A673 (cell line): Measurements from ENCODE around the gene MARK1. TPM values are rescaled to one million over a fixed set of nuclear protein-coding genes. Genes with fewer than 3 reads are reported as not detected.
"Not testable (repeated sequence)": the region's sequence is repeated elsewhere in the genome, so short reads cannot be mapped to it uniquely, and the experiment has no call there.

Source experiments
- BruUV-seq: library from RNA; stranded (reverse); fragments of 400-500 nt; replicated peaks from 2 replicates; lab custom pipeline; 2021; lab: Mats Ljungman, UMichigan
- CTCF ChIA-PET: fragments of 300-600 bp; sonication (Branson Sonifier 250); formaldehyde crosslinking; loops from one replicate; lab custom pipeline; 2022; ENCODE audit warnings: antibody characterized with exemption; lab: Charles Lee
- POLR2A ChIA-PET: fragments of 300-600 bp; sonication (Branson Sonifier 250); formaldehyde crosslinking; loops from one replicate; lab custom pipeline; 2022; ENCODE audit warnings: antibody characterized with exemption; ENCODE audit not compliant: low non-redundant PET; lab: Charles Lee
- DNase-seq: peaks from one replicate; pipeline ENCODE4 v3.0.0-alpha.2; 2015; ENCODE audit warnings: low spot score
- H3K27ac ChIP-seq: fragments of 200-600 bp; sonication (generic); 2 replicates; pipeline ENCODE4 v1.5.1; 2016; ENCODE audit warnings: mixed run types, low read depth, mild to moderate bottlenecking, mixed read lengths, antibody characterized with exemption, low read length; ENCODE audit not compliant: poor library complexity, severe bottlenecking
- H3K27me3 ChIP-seq: fragments of 200-600 bp; sonication (generic); replicated peaks from 2 replicates; pipeline ENCODE4 v1.6.1; 2017; ENCODE audit warnings: mixed run types, low read depth, mild to moderate bottlenecking, mixed read lengths, antibody characterized with exemption, low read length; ENCODE audit not compliant: insufficient read depth, poor library complexity
- H3K36me3 ChIP-seq: fragments of 200-600 bp; sonication (generic); 2 replicates; pipeline ENCODE4 v1.6.1; 2016; ENCODE audit warnings: mixed run types, mild to moderate bottlenecking, mixed read lengths, antibody characterized with exemption, low read length; ENCODE audit not compliant: insufficient read depth, poor library complexity, severe bottlenecking
- H3K4me1 ChIP-seq: fragments of 200-600 bp; sonication (generic); 2 replicates; pipeline ENCODE4 v1.6.1; 2017; ENCODE audit warnings: mixed run types, mild to moderate bottlenecking, mixed read lengths, antibody characterized with exemption, low read length; ENCODE audit not compliant: insufficient read depth, poor library complexity, severe bottlenecking
- H3K4me3 ChIP-seq: fragments of 200-600 bp; sonication (generic); 2 replicates; pipeline ENCODE4 v1.5.1; 2016; ENCODE audit warnings: low read depth, mixed run types, mild to moderate bottlenecking, mixed read lengths, low read length; ENCODE audit not compliant: poor library complexity, severe bottlenecking
- H3K9me3 ChIP-seq: fragments of 200-600 bp; sonication (generic); 2 replicates; pipeline ENCODE4 v1.6.1; 2016; ENCODE audit warnings: mixed run types, low read depth, mild to moderate bottlenecking, mixed read lengths, antibody characterized with exemption, low read length; ENCODE audit not compliant: poor library complexity, severe bottlenecking
- CTCF ChIP-seq: fragments of 300-800, 200-600 bp; sonication (generic); conservative IDR thresholded peaks from 2 replicates; pipeline ENCODE4 v1.5.1; 2017; ENCODE audit warnings: low read depth, mild to moderate bottlenecking, antibody characterized with exemption, low read length, moderate library complexity, mixed read lengths
- EZH2 ChIP-seq: fragments of 200-600 bp; sonication (generic); IDR thresholded peaks from 2 replicates; pipeline ENCODE4 v1.6.1; 2017; ENCODE audit warnings: borderline replicate concordance, low read depth, mild to moderate bottlenecking, mixed read lengths, antibody characterized with exemption, low read length; ENCODE audit not compliant: poor library complexity, severe bottlenecking
- intact Hi-C: fragments of 100-400 bp; cut with micrococcal nuclease; formaldehyde crosslinking; loops from one replicate; pipeline ENCODE4 v1.10.0; 2022; ENCODE audit not compliant: unreplicated experiment
- total RNA-seq: library from RNA; stranded (reverse); gene quantifications from 2 replicates; pipeline ENCODE4 v1.2.3, GENCODE V29; 2021

The MARK1 gene
- total RNA-seq, 1 experiment from 2014 or later = 5.1 TPM

DNA sequence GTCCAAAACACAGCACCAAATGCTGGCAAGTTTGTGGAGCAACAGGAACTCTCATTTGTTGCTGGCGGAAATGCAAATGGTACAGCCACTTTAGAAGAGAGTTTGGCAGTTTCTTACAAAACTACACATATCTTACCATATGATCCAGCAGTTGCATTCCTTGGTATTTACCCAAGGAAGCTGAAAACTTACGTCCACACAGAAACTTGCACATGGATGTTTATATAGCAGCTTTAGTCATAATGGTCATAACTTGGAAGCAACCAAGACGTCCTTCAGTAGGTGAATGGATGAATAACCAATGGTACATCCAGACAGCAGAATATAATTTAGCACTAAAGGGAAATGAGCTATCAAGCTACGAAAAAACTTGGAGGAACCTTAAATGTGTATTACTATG is 66.4 kb downstream of the MARK1 start:
- TF ChIP-seq CTCF (no peak), EZH2 (no peak)
- no peak overlapping the region for H3K27ac ChIP-seq
- DNase-seq = no peak
- ChIA-PET CTCF (no interaction called here), POLR2A (no interaction called here)
- H3K4me1 ChIP-seq = no peaks in the 10 kb centered on the region
- intact Hi-C loops = no loop called here
- no peaks in the 10 kb centered on the region for H3K9me3 ChIP-seq
- no TSS peak for BruUV-seq
- no peak overlapping the region for H3K4me3 ChIP-seq
- no peaks in the 10 kb centered on the region for H3K36me3 ChIP-seq
- H3K27me3 ChIP-seq = no peaks in the 10 kb centered on the region

DNA sequence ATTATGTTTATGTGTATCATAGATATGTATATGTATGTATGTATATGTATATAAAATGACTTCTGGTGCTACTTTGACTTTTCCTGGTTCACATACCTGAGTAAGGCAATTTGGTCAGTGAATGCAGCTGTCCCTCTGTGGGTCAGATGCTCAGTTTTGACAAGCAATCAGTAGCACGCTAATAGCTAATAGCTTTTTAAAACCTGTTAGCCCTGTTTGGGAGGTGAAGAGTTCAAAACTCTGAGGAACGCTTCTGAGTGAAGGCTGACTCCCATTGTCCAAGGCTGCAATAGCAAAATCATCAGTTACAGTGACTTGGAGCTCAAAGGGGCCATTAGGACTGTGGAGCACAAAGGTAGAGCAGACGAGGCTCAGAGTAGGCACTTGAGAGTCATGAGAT is 67.2 kb downstream of the MARK1 start:
- no peak for TF ChIP-seq EZH2
- TF ChIP-seq CTCF = no peak
- POLR2A ChIA-PET = no interaction called here
- BruUV-seq = no TSS peak
- no peaks in the 10 kb centered on the region for H3K36me3 ChIP-seq
- H3K4me3 ChIP-seq = no peak overlapping the region
- DNase-seq = no peak
- CTCF ChIA-PET = no interaction called here
- no peaks in the 10 kb centered on the region for H3K27me3 ChIP-seq
- H3K4me1 ChIP-seq = no peaks in the 10 kb centered on the region
- intact Hi-C loops = no loop called here
- no peak overlapping the region for H3K27ac ChIP-seq
- H3K9me3 ChIP-seq = no peaks in the 10 kb centered on the region

DNA sequence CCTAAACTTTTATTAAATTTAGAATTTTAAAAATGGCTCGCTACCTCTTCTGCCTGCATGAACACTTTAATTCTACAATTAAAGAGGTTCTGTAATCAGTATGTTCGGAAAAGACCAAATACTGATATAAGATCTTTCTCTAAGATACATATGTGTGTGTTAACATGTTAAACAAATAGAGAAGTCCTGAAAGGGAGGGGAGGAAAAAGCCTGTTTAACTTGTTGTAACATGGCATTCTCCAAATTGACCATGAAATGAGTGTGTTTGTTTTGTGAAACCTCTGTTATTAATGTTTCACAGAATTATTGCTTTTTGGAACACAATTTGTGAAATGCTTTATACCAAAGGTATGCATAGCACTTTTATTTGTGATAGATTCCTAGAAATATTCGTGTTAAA is 77.0 kb downstream of the MARK1 start:
- no peaks in the 10 kb centered on the region for H3K27me3 ChIP-seq
- H3K27ac ChIP-seq = no peak overlapping the region
- H3K4me3 ChIP-seq = no peak overlapping the region
- no peak for DNase-seq
- ChIA-PET CTCF (no interaction called here), POLR2A (no interaction called here)
- H3K9me3 ChIP-seq = no peaks in the 10 kb centered on the region
- H3K36me3 ChIP-seq = no peaks in the 10 kb centered on the region
- H3K4me1 ChIP-seq = no peaks in the 10 kb centered on the region
- intact Hi-C loops = no loop called here
- no peak for TF ChIP-seq EZH2
- BruUV-seq = no TSS peak

DNA sequence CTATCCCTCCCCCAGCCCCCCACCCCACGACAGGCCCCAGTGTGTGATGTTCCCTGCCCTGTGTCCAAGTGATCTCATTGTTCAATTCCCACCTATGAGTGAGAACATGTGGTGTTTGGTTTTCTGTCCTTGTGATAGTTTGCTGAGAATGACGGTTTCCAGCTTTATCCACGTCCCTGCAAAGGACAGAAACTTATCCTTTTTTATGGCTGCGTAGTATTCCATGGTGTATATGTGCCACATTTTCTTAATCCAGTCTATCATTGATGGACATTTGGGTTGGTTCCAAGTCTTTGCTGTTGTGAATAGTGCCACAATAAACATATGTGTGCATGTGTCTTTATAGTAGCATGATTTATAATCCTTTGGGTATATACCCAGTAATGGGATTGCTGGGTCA is 77.7 kb downstream of the MARK1 start:
- H3K36me3 ChIP-seq, H3K27me3 ChIP-seq, H3K4me3 ChIP-seq, DNase-seq, H3K9me3 ChIP-seq, H3K4me1 ChIP-seq, H3K27ac ChIP-seq, BruUV-seq, CTCF ChIA-PET, intact Hi-C loops, POLR2A ChIA-PET: not testable (repeated sequence)

- intact Hi-C loops, POLR2A ChIA-PET, DNase-seq: not testable (repeated sequence)
Observed at GRCh38 chr1:220611100-220611499, 83.2 kb downstream of the MARK1 start.

More at GRCh38 chr1:220611100-220611499, 83.2 kb downstream of the MARK1 start:
- not testable (repeated sequence) for H3K9me3 ChIP-seq, H3K4me1 ChIP-seq, BruUV-seq, H3K27ac ChIP-seq, H3K27me3 ChIP-seq, H3K36me3 ChIP-seq, H3K4me3 ChIP-seq
- CTCF ChIA-PET = interaction anchor here (0.8 kb wide), 1 partner anchor 315 kb away, joined by 4 read pairs; no protein-coding TSS in a partner anchor
